GM19239 (cell line): Measurements from ENCODE around the gene ICAM4.
A peak's percentile ranks its signal among the peaks of the same experiment; 100 is the strongest.

ENCODE experiments used
- DNase-seq: peaks from one replicate; pipeline ENCODE4 v3.0.0; 2011; ENCODE audit warnings: low spot score; ENCODE audit not compliant: insufficient read length
- FAIRE-seq: peaks from 2 replicates; lab custom pipeline; 2011; peaks lifted over from hg19 to GRCh38; lab: Jason Lieb, UNC

ICAM4 gene

DNA sequence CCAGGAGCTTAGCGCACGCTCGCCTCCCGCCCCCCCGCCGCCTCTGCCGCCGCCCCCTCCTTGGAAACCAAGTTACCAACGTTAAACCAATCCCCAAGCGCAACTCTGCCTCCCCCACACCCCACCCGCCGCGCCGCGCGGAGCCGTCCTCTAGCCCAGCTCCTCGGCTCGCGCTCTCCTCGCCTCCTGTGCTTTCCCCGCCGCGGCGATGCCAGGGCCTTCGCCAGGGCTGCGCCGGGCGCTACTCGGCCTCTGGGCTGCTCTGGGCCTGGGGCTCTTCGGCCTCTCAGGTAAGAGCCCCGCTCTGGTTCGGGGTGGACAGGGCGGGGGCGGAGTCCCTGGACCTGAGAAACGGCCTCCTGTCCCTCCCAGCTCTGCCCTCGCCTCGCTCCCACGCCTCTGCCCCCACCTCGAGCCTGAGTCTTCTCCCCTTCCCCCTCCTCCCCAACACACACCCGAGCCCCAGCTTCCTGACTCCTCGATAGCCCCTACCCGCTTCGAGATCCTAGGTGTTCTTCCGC, 3.1 kb downstream of the ICAM4 start, which contains the start of gene ICAM5:
Gene ICAM5, plus strand, starts transcription at position 117 of the 521 bp plus-strand sequence. Its CDS starts 92 bp downstream, at position 209.
- DNase-seq (no peak), FAIRE-seq (no peak)

DNA sequence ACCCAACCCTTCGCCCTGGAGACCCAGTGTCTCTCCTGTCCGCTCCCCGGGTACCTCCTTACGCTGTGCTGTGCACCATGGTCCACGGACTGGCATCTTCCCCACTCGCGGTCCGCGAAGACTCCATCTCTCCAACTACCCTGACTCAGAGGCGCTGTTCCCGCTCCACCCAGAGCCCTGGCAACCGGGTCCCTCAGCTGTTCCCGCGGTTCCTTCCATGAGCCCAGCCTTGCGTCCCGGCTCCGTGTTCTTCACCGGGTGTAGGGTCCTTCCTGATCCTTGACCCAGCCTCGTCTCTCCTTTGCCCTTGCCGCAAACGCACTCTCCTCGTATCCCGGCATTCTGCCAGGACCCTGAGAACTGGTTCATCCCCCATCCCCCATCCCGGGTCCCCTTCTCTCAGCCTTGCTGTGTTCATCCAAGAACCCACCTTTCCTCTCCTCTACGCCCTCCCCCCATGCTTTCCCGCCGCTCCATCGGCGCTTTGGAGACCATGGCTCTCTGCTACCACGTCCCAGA, 3.7 kb downstream of the ICAM4 start:
- no peak for FAIRE-seq
- DNase-seq, result no peak

DNA sequence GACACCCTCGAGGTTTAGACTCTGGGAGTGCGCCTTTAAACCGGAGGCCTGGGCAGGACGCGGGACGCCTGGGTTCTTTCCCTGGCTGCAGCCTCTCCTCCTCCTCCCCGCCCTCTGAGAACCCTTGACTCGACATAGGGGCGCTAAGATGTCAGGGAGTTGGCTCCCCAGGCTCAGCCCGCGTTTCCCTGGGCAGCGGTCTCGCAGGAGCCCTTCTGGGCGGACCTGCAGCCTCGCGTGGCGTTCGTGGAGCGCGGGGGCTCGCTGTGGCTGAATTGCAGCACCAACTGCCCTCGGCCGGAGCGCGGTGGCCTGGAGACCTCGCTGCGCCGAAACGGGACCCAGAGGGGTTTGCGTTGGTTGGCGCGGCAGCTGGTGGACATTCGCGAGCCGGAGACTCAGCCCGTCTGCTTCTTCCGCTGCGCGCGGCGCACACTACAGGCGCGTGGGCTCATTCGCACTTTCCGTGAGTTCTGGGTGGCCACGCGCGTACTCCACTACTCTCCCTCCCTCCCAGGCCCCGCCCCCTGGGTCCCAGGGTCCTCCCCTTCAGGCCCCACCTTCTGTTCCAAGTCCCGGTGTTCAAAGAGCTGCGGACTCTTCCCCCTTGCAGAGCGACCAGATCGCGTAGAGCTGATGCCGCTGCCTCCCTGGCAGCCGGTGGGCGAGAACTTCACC, 4.3 kb downstream of the ICAM4 start:
- FAIRE-seq, result no peak
- no peak for DNase-seq

DNA sequence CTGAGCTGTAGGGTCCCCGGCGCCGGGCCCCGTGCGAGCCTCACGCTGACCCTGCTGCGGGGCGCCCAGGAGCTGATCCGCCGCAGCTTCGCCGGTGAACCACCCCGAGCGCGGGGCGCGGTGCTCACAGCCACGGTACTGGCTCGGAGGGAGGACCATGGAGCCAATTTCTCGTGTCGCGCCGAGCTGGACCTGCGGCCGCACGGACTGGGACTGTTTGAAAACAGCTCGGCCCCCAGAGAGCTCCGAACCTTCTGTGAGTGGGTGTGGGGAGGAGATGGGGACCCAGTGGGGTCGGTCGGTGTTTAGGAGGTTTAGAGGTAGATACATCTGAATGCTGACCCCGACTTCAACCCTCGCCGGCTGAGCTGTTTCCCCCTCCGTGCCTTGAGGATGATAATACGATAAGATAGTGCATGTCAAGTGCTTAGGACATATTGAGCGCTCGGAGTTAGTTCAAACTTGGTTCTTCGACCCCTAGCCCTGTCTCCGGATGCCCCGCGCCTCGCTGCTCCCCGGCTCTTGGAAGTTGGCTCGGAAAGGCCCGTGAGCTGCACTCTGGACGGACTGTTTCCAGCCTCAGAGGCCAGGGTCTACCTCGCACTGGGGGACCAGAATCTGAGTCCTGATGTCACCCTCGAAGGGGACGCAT, 4.9 kb downstream of the ICAM4 start:
- FAIRE-seq (no peak), DNase-seq (no peak)

DNA sequence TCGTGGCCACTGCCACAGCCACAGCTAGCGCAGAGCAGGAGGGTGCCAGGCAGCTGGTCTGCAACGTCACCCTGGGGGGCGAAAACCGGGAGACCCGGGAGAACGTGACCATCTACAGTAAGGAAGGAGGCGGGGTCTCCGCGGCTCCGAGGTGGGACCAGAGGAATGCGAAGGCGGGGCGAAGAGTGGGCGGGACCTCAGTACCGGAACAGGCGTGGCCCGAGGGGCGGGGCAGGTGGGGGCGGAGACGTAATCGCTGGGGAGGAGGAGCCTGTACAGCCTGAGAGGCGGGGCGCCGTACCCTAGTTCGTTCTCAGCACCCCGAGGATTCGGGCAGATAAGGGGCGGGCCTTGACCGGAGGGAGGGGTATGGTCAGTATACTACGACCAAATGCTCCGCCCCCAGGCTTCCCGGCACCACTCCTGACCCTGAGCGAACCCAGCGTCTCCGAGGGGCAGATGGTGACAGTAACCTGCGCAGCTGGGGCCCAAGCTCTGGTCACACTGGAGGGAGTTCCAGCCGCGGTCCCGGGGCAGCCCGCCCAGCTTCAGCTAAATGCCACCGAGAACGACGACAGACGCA, 5.5 kb downstream of the ICAM4 start:
- peak; percentile 81 for FAIRE-seq

DNA sequence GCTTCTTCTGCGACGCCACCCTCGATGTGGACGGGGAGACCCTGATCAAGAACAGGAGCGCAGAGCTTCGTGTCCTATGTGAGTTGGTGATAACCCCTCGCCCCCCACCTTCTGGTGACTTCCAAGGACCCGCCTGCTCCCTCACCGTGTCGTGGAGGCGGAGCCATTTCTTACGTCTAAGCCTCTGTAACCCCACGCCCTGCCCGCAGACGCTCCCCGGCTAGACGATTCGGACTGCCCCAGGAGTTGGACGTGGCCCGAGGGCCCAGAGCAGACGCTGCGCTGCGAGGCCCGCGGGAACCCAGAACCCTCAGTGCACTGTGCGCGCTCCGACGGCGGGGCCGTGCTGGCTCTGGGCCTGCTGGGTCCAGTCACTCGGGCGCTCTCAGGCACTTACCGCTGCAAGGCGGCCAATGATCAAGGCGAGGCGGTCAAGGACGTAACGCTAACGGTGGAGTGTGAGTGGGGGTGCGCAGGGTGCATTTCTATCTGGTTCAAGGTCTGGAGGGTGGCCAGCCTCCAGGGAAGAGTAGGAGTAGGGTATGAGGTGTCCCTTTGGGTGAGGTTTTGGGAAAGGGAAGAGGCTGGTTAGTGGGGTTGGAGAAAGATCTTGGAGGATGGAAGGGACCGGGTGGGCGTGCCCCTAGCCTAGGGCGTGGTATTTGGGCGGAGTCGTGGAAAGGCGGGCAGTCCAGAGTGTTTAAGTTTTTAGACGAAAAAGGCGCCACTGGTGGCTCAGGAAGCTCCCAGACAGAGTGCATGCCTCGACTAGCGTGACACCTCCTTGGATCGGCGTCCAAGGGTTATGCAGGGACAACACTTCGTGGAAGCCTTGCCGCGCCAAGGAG, 6.3 kb downstream of the ICAM4 start:
- FAIRE-seq (no peak), DNase-seq (no peak)

More for the DNA sequence above, 5.5 kb downstream of the ICAM4 start:
- peak; percentile 70 for DNase-seq

DNA sequence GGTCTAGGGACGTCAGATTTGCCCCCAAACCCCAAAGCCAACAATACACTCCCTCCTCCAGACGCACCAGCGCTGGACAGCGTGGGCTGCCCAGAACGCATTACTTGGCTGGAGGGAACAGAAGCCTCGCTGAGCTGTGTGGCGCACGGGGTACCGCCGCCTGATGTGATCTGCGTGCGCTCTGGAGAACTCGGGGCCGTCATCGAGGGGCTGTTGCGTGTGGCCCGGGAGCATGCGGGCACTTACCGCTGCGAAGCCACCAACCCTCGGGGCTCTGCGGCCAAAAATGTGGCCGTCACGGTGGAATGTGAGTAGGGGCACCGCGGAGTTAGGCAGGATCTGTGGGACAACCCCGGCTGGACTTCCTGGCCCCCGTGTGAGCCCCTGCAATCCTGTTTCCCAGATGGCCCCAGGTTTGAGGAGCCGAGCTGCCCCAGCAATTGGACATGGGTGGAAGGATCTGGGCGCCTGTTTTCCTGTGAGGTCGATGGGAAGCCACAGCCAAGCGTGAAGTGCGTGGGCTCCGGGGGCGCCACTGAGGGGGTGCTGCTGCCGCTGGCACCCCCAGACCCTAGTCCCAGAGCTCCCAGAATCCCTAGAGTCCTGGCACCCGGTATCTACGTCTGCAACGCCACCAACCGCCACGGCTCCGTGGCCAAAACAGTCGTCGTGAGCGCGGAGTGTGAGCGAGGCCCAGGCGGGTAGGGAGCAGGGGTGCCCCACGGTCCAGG, 7.0 kb downstream of the ICAM4 start:
- DNase-seq, result no peak
- no peak for FAIRE-seq

DNA sequence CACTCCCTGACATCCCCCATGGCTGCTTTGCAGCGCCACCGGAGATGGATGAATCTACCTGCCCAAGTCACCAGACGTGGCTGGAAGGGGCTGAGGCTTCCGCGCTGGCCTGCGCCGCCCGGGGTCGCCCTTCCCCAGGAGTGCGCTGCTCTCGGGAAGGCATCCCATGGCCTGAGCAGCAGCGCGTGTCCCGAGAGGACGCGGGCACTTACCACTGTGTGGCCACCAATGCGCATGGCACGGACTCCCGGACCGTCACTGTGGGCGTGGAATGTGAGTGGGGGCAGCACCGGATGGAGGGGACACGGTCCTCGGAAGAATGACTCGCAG, 7.6 kb downstream of the ICAM4 start:
- DNase-seq (no peak), FAIRE-seq (no peak)

DNA sequence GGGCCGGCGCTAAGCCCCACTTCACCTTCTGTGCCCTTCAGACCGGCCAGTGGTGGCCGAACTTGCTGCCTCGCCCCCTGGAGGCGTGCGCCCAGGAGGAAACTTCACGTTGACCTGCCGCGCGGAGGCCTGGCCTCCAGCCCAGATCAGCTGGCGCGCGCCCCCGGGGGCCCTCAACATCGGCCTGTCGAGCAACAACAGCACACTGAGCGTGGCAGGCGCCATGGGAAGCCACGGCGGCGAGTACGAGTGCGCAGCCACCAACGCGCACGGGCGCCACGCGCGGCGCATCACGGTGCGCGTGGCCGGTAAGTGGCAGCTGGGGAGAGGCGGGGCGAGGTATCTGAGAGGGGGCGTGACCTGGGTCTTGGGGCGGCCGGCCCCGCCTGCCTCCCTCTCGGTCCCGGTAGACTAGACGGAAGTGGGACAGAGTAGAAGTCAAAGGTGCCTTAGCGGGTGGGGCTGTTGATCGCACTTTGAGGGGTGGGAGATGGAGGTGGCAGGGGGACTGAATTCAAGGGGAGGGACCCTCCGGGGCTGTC, 8.6 kb downstream of the ICAM4 start:
- peak; percentile 96 for DNase-seq

DNA sequence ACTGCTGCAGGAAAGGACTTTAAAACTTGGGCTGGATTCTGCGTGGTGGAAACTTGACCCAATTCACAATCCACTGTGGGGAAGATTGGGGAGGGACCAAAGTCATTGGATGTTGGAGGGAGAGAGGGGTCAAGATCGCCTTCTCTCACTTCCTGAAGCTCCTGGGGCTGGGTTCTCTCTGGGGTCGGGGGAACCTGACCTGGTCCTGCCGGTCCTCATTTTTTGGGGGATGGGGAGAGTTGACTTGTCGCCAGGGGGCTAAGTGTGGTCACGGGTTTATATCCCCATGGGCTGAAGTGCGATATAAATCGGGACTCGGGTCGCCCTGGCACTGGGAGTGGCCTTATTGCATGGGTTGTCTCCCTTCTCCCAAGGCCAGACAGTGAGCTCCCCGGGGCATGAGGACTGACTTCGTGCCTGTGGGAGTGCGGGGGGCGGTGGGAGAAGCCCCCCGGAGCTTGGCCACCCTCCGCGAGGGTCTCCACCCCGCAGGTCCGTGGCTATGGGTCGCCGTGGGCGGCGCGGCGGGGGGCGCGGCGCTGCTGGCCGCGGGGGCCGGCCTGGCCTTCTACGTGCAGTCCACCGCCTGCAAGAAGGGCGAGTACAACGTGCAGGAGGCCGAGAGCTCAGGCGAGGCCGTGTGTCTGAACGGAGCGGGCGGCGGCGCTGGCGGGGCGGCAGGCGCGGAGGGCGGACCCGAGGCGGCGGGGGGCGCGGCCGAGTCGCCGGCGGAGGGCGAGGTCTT, 9.3 kb downstream of the ICAM4 start:
- DNase-seq, result no peak
- FAIRE-seq, result no peak

More for the DNA sequence above, 8.6 kb downstream of the ICAM4 start:
- FAIRE-seq, result peak; percentile 83

DNA sequence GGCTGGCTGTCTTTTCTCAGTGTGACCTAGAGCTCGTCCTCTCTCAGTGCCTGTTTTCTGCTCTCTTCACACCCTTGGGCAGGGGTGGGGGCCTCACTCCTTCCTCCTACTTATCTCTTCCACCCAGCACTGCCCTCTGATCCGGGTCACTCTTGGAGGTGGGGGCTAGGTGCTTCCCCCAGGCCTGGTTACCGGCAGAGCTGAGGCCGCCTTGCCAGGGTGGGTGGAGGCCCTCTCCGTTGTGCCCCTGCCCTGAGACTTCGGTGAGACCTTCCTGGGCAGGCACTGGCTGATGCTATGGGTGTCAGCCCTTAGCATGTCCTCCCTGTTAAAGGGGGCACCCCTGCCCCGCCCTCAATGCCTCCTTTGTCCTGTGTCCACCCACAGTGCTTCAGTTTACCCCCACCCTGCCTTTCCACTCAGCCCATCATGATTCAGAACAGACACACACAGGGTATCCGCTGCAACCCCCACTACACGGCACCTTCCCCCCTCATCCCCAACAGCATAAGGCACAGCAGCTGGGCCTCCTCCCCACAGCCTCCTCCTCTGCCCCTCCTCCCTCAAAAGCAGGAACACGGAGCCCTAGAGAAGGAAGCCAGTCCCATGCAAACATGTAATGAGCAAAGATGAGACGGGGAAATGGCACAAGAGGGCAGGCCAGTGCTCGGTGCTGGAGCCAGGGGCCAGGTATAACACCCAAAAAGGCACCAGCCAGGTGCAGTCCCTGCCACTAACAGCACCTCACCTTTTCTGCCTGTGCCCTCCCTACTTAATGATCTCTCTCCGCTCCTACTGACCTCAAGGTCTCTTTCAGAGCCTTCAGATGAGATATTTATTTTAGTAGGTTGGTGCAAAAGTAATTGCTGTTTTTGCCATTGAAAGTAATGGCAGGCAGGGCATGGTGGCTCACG, 13.0 kb downstream of the ICAM4 start:
- no peak for DNase-seq
- FAIRE-seq, result no peak

DNA sequence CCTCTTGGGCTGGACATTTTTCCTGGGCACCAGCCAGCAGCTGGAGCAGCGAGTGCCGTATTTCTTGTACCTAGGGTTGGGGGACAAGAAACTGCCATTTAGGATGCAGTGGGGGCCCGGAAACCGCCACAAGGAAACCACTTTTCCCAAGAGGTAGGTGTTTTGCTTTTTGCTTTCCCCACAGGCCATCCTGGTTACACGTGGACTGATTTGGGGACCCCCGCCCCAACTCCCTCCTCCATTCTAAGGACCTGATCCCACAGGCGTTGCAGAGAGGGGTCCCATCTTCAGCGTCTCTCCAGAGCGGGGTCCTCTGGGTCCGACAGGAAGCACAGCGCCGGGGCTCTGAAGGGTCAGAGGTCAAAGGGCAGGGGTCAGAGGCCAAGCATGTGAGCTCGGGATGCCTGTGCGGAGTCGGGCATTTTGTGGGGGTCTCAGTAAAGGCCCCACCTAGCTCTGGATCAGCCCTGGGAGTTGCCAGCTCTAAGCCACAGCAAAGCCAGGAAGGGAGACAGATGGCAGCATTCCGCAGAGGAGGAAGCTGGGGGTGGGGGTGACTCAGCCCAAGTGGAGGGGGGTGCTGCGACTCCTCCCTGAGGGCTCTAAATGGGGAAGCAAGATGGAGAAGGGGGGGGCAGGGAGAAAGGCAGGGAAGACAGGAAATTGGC, 18.5 kb downstream of the ICAM4 start:
- DNase-seq (no peak), FAIRE-seq (no peak)

DNA sequence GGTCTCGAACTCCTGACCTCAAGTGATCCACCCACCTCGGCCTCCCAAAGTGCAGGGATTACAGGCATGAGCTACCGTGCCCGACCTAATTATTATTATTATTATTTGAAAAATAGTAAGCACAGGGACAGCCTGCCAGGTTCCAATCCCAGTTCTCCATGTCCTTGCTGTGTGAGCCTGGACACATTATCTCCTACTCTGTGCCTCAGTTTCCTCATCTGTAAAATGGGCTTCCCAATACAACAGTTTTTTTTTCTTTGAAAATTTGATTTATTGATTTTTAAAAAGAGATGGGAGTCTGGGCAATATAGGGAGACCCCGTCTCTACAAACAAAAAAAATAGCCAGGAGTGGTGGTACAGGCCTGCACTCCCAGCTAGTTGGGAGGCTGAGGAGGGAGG, 19.6 kb downstream of the ICAM4 start:
- DNase-seq, result no peak
- no peak for FAIRE-seq

DNA sequence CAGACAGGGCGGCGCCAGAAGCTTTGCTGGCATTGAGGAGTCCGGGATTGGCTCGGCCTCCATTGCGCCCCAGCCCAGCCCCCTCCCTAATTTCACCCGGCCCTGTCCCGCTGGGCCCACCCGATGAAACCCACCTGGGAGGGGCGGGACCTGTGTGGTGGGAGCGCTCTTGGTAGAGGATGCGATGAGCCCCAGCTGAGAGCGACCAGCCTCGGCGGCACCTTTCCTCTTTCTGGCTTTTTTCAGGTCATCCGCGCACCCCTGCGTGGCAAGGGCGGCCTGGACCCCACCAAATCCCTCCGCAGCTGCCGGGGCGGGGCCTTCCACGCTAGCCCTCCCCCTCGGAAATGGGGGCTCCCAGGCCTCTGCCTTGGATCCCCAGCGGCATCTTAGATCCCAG, 22.7 kb downstream of the ICAM4 start, which contains the start of gene ZGLP1:
Gene ZGLP1, minus strand, starts transcription at position 393 of the 400 bp plus-strand sequence.
- no peak for FAIRE-seq
- DNase-seq, result no peak

DNA sequence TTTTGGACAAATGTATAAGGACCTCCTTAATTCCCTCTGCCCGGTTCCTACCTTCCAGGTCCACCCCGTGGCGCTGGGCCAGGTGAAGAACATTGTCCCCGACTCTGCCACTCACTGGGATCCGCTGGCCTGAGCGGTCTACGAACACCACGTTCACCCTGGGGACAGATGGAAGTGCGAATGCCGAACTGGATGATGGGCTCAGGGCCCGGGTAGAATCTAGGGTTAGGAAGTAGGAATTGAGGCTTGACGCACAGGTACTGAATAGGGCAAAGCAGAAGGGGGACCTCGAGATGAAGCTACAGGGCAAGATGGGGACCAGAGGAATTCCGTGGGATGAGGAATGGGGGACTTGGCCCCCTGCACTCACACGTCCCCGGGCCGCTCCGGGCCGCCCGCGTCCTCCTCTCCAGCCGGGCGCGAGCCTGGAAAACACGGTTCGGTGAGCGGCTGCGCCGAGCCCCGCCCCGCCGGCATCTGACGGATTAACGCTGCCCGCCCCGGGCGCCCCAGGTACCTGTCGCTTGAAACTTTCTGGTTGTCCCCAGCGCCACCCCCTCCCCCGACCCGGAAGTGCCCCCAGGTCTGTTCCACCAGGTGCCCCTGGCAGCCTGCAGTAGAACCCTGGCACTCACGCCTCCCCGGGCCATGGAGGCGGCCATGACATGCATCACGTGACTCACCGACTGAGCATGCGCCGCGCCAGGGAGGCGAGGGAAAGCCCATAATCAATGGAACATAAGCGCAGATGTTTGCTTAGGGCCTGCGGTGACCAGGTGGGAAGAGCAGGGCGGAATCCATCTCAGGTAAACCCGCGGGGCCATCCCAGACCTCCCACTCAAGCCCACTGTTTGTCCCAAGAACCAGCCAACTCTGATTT, 28.8 kb downstream of the ICAM4 start, which contains the start of gene FDX2:
Gene FDX2, minus strand, starts transcription at position 681 of the 880 bp plus-strand sequence. Its CDS starts 19 bp downstream, at position 662.
- FAIRE-seq, result peak; percentile 97

More for the DNA sequence above, 28.8 kb downstream of the ICAM4 start, which contains the start of gene FDX2:
- peak; percentile 97 for DNase-seq
